ENCODE data around the gene TPK1.
"Not testable (repeated sequence)": the region's sequence is repeated elsewhere in the genome, so short reads cannot be mapped to it uniquely, and the experiment has no call there.

Gene TPK1

DNA sequence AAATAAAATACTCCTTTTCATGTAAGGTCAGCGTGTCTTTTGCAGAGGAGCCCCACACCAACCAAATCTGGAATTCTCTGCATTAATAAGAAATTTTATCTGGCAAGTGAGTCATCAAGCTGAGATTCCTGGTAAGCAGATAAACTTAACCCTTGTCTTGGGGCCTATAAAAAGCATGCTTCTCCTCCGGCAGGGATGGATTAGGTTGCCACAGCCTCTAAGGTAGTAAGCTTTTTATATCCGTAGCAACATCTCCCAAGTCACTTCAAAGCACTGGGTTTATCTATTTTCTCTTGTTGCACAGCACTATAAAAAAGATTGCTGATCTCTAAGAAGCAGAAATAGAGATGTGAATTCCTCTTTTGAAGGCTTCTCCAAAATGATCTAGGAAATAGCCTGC is 229.6 kb downstream of the TPK1 start:
- no peak for DNase-seq

DNA sequence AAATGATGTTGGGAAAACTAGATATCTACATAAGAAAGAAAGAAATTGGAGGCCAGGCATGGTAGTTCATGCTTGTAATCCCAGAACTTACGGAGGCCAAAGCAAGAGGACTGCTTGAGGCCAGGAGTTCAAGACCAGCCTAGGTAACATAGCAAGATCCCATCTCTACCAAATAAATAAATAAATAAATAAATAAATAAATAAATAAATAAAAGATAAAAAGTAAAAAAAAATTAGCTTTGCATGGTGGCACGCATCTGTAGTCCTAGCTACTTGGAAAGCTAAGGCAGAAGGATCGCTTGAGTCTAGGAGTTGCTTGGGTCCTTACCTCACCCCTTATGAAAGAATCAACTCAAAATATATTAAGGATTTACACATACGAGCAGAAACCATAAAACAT is 238.9 kb downstream of the TPK1 start:
- no peak for DNase-seq

DNA sequence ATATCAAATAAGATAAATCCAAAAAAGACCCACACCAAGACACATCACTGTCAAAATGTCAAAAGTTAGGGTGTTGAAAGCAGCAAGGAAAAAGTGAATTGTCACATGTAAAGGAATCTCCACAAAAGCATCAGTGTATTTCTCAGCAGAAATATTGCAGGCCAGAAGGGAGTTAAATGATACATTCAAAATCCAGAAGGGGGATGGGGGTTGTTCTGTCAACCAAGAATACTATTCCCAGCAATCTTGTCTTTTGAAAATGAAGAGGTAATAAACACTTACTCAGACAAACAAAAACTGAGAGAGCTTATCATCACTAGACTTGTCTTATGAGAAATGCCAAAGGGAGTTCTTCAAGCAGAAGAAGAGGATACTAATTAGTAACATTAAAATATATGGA is 241.3 kb downstream of the TPK1 start:
- no peak for DNase-seq

DNA sequence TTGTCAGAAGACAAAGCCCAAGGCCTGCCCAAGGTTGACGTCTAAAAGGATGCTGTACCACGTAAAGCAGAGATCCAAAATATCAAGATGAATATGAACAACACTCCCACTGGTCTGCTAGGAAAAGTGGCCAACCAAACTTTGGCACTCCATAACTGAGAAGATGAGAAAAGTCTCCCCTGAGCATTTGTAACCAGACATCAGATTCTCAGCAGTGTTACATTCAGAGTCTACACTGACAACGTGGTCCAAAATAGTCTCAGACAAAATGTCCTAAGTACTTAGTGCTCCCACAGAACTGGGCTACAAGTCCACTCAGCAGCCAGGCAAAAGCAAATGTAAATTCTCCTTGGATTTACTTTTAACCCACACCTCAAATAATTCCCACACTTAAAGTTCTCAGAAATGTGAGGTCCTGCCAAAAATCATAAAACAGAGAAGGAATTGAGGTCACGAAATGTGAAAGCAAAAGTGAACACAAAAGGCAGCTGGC is 247.2 kb downstream of the TPK1 start:
- DNase-seq: no peak

DNA sequence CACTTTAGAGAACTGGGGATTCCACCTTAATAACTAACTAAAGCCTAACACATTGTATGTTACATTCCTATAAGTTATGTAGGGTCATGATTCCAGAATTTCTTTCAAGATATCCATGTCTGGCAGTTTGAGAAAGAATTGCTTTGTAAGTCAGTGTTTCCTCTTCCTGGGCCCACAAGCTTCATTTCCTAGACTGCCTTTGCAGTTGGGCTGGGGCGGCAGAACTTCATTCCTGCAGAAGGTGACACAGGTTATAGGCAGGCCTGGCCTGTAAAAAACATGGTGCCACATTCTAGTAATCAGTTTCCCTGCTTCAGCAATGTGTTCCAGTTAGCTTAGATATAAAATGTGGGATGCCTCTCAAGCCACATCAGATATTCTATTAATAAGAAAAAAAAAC is 248.2 kb downstream of the TPK1 start:
- DNase-seq: no peak

DNA sequence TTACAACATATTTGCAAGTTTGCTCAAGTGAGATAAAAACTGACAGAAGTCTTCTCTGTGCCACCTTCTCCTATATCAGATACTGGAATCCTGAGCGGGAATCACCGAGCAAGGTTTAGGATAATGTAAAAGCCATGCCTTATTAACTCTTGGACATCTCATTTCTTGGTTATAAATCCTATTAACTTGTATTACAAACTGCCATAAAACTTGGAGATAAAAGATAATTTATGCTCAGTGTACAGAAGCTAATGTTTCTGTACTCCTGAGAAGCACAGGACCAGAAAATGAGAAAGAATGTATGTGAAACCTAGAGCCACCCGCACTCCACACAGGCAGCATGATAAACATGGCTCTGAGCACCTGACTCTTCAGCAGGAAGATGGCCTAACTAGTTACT is 251.1 kb downstream of the TPK1 start:
- DNase-seq: no peak

DNA sequence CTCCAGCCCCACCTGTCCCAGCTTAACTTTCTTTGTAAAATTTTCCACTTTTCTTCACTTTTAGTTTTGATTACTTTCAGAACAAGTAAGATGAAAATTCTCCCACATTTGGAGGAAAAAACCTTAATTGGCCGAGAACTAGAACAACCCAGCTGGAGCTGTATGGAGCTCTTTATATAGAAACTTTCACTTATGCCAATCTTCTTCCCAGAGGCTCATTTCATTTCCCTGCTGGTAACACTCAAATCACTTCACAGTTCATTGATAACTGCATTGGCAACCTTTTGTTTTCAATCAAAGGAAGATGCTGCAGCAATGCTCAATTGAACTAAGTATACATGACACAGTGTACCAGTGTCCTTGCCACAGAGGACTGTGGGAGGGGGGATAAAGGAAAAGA is 256.2 kb downstream of the TPK1 start:
- DNase-seq: no peak

DNA sequence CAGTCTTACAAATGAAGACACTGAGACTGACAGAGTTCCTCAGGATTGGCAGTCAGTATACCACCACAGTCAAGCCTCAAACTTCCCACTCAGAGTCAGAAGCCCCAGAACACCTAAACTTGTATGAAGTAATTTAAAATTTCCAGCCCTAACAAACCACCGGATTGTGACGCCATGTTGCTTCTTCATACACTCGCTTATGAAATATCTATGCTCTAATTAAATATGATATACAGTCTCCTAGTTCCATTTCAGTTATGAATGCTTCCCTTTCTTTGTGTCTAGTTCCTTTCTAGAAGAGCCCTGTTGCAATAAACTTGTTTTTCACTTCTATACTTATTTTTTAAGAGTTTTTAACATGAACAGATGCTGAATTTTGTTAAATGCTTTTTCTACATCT is 260.4 kb downstream of the TPK1 start:
- DNase-seq: no peak

DNA sequence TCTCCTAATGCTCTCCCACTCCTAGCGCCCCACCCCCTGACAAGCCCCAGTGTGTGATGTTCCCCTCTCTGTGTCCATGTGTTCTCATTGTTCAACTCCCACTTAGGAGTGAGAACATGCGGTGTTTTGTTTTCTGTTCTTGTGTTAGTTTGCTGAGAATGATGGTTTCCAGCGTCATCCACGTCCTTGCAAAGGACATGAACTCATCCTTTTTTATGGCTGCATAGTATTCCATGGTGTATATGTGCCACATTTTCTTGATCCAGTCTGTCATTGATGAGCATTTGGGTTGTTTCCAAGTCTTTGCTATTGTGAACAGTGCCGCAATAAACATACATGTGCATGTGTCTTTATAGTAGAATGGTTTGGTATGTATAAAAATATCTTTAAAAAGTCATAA is 261.1 kb downstream of the TPK1 start:
- DNase-seq: not testable (repeated sequence)

DNA sequence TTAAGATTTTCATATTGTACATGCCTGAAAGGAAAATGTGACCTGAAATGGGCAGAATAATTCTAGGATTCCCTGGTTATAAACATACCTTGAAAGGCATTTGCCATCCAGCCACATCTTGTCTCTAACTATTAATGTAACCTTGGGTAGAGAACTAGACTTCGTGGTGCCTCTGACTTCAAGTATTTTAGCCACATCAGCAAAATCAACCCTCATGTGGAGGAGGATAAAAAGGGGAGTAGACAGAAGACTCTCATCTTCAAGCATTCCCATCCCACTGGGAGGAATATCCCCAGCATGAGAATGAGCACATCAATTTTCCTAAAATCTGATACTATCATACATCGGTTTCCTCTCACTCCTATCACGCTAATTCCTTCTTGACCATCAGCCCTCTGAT is 267.6 kb downstream of the TPK1 start:
- DNase-seq: no peak

DNA sequence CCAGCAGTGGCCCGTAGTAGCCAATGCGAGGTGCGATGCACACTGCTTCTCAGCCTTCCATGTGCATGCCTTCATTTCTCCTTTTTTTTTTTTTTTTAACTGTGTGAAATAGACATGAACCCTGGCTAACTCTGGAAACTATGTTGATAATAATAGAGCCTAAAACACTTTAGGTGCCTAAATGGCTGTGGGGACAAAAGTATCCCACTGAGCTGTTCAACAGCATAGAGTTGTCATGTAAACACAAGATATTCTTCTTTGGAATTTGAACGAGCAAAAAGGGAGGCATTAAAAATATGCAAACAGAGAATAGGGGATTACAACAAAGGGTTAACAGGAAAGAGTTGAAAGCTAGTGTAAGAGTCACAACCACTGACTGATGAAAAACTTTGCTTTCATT is 270.3 kb downstream of the TPK1 start:
- no peak for DNase-seq

DNA sequence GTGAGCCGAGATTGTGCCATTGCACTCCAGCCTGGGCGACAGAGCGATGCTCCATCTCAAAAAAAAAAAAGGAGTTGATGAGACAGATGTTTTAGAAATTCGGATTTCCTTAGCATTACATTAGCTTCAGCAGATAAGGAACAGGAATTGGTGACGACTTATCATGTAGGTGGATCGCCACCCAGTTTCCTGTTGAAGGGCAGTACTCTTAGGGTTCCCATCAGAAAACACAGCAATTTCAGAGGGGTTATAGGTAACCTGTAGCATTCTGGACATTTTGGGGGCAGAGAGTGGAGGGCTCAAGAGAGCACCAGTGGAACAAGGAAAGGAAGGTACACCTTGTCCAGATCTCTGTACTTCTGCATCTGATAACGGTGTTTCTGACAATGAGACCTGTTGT is 286.0 kb downstream of the TPK1 start:
- DNase-seq: no peak

DNA sequence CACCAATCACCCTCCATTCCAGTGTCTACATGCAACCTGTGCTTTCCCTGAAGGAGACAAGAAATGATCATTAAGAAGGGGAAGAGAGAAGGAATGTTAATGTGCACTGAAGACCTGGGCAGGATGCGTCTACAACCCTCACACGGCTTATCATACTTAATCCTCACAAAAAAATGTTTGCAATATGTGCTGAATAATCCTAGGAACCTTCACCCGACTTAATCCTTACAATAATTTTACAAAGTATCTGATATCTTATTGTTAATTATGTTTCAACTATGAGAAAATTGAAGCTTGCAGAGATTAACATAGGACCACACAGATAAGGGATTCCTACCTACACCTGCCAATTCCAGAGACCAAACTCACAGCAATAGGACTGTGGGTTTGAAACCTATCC is 287.3 kb downstream of the TPK1 start:
- DNase-seq: no peak

DNA sequence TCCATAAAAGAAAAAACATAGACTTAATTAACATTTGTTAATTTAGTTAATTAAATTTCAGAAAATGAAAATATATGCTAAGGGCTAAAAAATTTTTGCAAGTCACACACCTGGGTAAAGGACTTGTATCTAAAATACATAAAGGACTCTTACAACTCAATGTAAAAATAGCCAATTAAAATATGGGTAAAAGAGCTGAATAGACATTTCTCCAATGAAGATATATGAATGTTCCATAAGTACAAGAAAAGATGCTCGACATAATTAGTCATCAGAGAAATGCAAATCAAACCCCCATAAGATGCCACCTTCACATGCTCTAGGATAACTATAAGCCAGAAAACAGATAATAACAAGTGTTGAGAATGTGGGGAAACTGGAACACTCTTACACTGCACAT is 288.0 kb downstream of the TPK1 start:
- no peak for DNase-seq

DNA sequence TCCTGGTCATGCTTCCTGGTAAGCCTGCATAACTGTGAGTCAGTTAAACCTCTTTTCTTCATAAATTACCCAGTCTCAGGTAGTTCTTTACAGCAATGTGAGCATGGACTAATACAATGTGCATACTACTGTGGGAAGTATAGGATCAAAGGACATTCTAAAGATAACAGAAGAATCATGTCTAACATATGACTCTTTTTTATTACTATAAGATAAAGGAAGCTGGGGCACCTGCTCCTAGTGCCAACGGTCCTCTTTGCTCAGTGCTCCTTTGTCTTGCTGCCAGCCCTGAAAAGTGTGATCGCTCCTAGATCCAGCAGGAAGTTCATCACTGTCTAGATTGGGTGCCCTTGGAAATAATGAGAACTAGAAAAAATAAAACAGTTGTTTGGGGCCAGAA is 289.1 kb downstream of the TPK1 start:
- DNase-seq: no peak

DNA sequence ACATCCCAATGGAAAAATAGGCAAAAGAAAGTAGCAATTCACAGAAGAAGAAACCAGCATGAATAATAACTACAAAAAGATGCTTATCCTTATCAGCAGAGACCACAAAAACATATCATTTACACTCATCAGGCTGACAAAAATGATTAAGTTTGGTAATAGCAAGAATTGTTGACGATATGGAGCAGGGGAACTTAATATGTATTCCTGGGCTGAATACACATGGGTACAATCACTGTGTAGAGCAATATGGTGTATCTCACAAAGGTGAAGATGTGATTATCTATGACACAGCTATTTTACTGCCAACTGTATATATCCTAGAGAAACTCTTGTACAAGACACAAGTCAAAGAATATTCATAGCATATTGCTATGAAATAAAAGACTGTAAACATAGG is 290.5 kb downstream of the TPK1 start:
- DNase-seq: no peak

DNA sequence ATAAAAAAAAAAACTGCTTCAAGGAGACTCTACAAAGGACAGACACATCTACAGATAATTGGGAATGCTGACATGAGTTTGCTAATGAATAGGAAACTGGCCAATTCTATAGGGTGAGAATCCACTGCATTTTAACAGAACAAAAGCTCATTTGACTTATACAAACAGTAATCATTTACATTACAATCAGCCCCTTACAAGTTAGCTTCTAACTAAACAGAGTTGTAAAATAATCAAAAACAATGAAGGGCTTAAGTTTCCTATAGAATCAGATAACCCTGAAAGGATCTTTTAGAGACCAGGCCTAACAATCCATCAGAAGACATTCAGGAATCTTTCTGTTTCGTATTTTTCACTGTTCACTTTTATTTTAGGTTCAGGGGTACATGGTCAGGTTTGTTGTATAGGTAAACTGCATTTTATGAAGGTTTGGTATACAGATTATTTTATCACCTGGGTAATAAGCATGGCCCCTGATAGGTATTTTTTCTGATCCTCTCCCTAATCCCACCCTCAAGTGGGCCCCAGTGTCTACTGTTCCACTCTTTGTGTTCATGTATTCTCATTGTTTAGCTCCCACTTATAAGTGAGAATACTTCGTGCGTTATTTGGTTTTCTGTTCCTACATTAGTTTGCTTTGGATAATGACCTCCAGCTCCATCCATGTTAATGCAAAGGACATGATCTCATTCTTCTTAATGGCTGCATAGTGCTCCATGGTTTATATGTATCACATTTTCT is 301.0 kb downstream of the TPK1 start:
- DNase-seq: no peak

DNA sequence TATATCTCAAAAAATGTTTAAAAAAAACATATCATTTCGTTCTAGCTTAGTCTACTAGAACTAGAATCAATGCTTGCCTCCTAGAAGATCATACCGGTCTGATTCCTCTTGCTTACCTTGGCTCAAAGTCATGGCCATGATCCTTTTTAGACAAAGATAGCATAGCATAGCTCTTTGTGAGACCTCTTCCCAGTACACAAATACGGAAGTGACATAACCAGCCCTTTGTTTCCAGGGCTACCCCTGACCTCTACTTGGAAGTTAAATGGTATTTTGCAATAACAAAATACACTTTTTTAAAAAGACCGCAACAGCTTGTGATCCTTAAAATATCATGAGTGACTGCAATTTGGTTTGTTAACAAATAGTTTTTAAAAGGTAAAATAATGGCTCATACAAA is 301.7 kb downstream of the TPK1 start:
- DNase-seq: no peak

DNA sequence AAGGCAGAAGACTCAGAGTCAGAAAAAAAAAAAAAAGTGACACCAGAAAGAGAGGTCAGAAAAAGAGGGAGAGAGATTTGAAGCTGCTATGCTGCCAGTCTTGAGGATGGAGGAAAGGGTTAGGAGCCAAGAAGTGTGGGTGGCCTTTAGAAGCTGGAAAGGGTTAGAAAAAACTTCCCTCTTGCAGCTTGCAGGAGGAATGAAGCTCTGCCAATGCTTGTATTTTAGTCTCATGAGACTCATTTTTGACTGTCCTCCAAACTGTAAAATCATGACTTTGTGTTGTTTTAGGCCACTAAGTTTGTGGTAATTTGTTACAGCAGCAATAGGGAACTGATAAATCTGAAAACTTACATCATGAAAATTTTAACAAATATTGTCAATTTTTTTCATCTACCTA is 304.7 kb downstream of the TPK1 start:
- no peak for DNase-seq

DNA sequence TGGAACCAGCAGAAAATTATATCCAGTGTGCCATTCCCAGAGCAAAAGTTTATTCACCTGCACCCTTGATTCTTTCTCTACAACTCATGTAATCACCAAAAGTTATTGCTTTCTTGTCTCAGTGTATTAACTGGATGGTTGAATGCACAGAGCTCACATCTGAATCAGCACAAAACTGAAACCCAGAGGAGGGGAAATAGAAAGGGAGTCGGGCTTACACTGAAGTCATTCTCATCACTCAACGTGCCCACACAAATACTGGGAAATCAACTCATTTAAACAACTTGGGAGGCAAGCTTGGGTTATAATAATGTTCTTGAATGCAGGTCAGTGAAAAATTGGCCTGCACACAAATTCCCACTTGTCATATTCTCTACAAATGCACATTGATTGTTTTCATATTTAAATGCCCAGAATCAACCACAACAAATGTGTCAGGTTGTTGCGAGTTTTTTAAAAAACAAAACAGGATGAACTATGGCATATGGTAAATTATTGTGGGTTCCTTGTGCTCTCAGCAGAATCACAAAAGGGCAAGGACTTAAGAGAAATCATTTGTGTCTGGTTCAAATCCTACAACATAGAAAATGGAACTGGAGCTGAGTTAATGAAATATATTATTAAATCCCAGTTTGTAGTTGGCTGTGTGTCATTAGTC is 306.5 kb downstream of the TPK1 start:
- no peak for DNase-seq

DNA sequence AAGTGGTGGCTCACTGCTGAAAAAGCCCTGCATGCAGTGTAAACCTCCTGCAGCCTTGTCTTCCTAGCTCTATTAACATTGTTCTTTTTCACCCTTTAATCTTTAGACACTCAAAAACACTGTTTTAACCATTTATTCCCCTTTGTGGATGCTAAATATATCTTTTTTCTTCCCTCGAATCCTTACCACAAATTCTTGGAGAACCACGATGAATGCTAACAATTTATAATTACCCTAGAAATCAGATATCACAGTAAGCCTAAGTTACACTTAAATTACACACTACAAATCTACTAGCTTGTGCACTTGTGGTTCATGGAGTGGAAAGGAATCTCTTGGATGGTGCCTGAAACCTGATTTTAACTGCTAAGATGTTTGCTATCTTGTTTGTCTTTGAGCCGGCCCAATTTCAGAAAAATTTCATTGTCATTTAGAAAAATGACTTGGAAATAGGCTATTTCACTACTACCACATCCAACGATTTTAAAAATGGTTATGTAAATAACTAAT is 307.3 kb downstream of the TPK1 start:
- DNase-seq: no peak

DNA sequence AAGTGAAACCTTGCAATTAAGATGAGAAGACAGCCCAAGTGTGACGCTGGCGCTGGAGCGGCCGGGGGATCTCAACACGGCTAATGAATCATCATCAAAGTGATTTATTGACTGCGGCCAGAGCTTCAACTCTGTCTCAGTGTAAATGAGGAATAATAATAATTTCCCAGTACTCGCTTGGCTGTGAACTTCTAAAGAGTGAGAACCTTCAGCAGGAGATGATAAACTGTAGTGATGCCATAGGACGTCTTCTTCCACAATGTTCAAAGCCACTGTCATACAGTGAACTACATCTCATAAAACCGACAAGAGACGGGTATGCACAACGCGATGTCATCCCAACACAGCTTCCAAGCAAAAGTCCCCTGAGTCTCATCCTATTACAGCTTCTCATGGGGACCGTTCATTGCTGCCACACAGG is 308.8 kb downstream of the TPK1 start:
- DNase-seq: no peak

DNA sequence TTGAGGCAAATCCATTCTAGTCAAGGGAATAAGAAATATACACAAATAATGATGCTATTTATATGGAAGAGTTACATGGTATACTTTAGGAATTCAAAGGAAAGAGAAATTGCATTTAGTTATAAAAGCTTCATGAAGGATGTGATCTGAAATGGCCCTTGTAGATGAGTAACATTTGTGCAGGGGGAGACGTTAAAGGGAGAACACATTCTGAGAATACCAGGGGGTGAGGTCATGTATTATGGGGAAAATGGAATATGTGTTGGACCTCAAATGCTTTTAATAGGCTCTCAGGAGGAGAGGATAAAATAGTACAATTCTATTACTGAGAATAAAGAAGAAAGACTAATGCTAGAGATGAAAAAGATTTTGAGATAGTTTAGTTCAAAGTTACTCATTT is 309.9 kb downstream of the TPK1 start:
- no peak for DNase-seq

DNA sequence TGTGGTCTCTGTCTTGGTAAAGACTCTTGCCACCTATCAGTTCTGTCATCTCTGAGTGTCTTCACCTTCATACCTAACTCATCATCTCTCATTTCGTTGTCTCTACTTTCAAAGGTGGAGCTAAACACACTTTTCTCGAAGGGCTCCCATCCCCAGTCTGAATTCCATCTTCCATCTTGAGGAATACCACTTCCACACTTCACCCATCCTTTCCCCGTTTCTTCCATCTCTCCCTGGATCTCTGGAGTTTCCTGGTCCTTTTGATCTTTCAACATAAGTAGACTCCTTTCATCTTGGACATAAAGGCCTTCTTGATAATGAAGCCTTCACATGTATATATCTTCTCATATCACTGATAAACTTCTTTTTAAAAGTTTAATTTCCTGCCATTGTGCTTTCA is 311.6 kb downstream of the TPK1 start:
- no peak for DNase-seq

DNA sequence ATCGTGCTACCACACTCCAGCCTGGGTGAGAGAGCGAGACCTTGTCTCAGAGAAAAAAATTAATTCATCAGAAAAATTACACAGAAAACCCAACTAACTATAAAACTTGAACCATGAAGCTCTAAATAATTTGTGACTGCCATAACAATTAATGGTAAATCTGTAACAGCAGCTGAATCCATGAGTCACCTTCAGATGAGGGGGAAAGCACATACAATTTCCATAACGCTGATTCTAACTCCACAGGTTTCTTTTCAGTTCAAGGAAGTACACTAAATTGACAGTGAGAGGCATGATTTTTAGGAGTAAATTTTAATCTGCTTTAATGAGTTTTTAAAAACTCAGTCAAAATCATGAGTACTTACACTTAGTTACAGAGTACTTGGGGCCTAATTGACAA is 312.2 kb downstream of the TPK1 start:
- no peak for DNase-seq
